ENCODE results near the gene TLR6.

The TLR6 gene

GRCh38 chr4:38876636-38877035 is 20.0 kb upstream of the TLR6 start:
- Mint-ChIP-seq H3K36me3 (no peaks in the 10 kb centered on the region), H3K9me3 (no peaks in the 10 kb centered on the region), H3K27ac (no peak overlapping the region), H3K4me3 (no peak overlapping the region), H3K4me1 (no peaks in the 10 kb centered on the region), H3K27me3 (peaks cover 8% of the 10 kb centered on the region)
- DNase-seq: no peak
- CTCF ChIA-PET: interaction anchor here (0.6 to 2.4 kb wide), 3 partner anchors 15 to 117 kb away, joined by 3 to 5 read pairs (median 3); no protein-coding TSS in a partner anchor

- Mint-ChIP-seq H3K27me3 (peaks cover 20% of the 10 kb centered on the region), H3K9me3 (no peaks in the 10 kb centered on the region), H3K27ac (no peak overlapping the region), H3K4me3 (no peak overlapping the region), H3K4me1 (peaks cover 17% of the 10 kb centered on the region), H3K36me3 (no peaks in the 10 kb centered on the region)
- DNase-seq: no peak
- CTCF ChIA-PET: interaction anchor here (0.7 to 2.2 kb wide), 6 partner anchors 13 to 114 kb away, joined by 3 to 7 read pairs (median 4); no protein-coding TSS in a partner anchor
These were observed 16.8 kb upstream of the TLR6 start for GRCh38 chr4:38873290-38873944.

DNA sequence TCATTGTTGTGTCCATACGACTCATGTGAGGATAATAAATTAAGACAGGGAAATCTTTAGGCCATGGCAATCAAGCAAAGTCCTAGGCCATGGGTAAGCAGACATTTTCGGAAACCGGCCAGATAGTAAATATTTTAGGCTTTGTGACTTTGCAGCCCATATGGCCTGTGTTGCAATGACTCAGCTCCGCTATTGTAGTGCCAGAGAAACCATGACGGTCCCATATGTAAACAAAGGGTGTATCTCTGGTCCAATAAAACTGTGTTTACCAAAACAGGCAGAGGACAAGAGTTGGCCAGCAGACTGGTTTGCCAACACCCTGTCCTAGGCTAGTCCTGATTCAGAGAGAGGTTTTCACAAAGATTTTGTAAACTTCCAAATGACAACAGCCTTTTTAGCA is 16.0 kb upstream of the TLR6 start:
- H3K4me3 Mint-ChIP-seq: no peak overlapping the region
- peaks cover 20% of the 10 kb centered on the region for H3K4me1 Mint-ChIP-seq
- CTCF ChIA-PET: interaction anchor here (0.7 to 2.2 kb wide), 2 partner anchors 12 to 113 kb away, joined by 3 to 7 read pairs; no protein-coding TSS in a partner anchor
- no peaks in the 10 kb centered on the region for H3K9me3 Mint-ChIP-seq
- DNase-seq: no peak
- H3K27me3 Mint-ChIP-seq: peaks cover 26% of the 10 kb centered on the region
- no peaks in the 10 kb centered on the region for H3K36me3 Mint-ChIP-seq
- H3K27ac Mint-ChIP-seq: no peak overlapping the region

- Mint-ChIP-seq H3K9me3 (no peaks in the 10 kb centered on the region), H3K36me3 (no peaks in the 10 kb centered on the region), H3K27ac (no peak overlapping the region), H3K27me3 (peaks cover 26% of the 10 kb centered on the region), H3K4me3 (no peak overlapping the region), H3K4me1 (peaks cover 25% of the 10 kb centered on the region)
- CTCF ChIA-PET: interaction anchor here (1.0 to 2.5 kb wide), 4 partner anchors 11 to 113 kb away, joined by 3 to 12 read pairs (median 4); no protein-coding TSS in a partner anchor
- DNase-seq: no peak
These were observed 15.0 kb upstream of the TLR6 start for GRCh38 chr4:38871593-38871992.

GRCh38 chr4:38870098-38870808 is 13.6 kb upstream of the TLR6 start:
- no peaks in the 10 kb centered on the region for H3K9me3 Mint-ChIP-seq
- peaks cover 23% of the 10 kb centered on the region for H3K27me3 Mint-ChIP-seq
- no peak for DNase-seq
- no peak overlapping the region for H3K27ac Mint-ChIP-seq
- H3K4me1 Mint-ChIP-seq: peaks cover 33% of the 10 kb centered on the region
- H3K36me3 Mint-ChIP-seq: no peaks in the 10 kb centered on the region
- no peak overlapping the region for H3K4me3 Mint-ChIP-seq
- CTCF ChIA-PET: interaction anchor here (0.8 to 2.5 kb wide), 2 partner anchors 9 to 140 kb away, joined by 3 to 12 read pairs; no protein-coding TSS in a partner anchor

- H3K27ac Mint-ChIP-seq: no peak overlapping the region
- CTCF ChIA-PET: interaction anchor here (2.5 kb wide), 1 partner anchor 9 kb away, joined by 12 read pairs; no protein-coding TSS in a partner anchor
- DNase-seq: no peak
These were observed 12.9 kb upstream of the TLR6 start for GRCh38 chr4:38869511-38869910.

DNA sequence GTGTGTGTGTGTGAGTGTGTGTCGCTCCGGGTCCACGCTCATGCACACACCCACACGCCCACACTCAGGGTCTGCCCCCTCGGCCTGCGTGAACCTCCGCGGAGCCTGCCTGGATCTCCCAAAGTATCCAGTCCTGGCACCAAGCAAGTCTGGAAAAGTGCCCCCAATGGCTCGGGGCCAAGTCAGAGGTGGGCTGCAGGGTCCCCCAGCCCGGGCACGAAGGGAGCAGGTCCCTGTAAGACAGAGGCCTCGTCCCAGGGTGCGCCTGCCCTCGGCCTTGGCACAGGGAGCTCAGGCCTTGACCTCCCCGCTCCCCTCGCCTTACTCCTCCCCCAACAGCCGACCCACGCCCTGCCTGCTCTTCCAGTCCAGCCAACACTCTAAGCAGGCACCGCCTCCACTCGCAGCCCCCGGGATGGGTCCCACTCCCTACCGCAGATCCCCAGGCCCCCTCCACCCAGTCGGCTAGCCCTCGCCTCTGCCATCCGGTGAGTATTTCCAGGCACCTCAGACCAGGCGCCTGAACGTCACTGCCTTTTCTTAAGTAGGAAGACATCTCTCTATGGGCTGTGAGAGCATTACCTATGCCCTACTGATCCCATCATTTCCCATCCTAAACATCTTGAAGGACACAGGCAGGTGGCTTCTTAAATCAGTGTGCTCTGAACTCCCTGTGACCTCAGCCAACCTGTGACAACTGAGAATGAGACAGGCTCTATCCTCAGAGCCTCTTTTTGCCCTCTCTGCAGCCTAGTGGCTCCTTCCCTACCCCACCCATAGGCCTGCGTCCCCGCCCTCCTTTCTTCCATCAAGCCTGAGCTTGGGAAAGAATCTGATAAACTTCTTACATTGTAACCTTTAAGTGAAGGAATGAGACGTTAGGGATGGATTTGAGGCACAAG is 11.7 kb upstream of the TLR6 start:
- H3K27me3 Mint-ChIP-seq: peaks cover 23% of the 10 kb centered on the region
- H3K36me3 Mint-ChIP-seq: no peaks in the 10 kb centered on the region
- H3K4me1 Mint-ChIP-seq: peaks cover 34% of the 10 kb centered on the region
- no peaks in the 10 kb centered on the region for H3K9me3 Mint-ChIP-seq
- H3K27ac Mint-ChIP-seq: no peak overlapping the region
- no peak for DNase-seq
- CTCF ChIA-PET: interaction anchor here (1.1 kb wide), 1 partner anchor 19 kb away, joined by 3 read pairs; no protein-coding TSS in a partner anchor
- peak overlapping the region; percentile 72 for H3K4me3 Mint-ChIP-seq

More at GRCh38 chr4:38869511-38869910, 12.9 kb upstream of the TLR6 start:
- Mint-ChIP-seq H3K4me1 (peaks cover 34% of the 10 kb centered on the region), H3K36me3 (no peaks in the 10 kb centered on the region), H3K9me3 (no peaks in the 10 kb centered on the region), H3K27me3 (peaks cover 20% of the 10 kb centered on the region), H3K4me3 (no peak overlapping the region)

DNA sequence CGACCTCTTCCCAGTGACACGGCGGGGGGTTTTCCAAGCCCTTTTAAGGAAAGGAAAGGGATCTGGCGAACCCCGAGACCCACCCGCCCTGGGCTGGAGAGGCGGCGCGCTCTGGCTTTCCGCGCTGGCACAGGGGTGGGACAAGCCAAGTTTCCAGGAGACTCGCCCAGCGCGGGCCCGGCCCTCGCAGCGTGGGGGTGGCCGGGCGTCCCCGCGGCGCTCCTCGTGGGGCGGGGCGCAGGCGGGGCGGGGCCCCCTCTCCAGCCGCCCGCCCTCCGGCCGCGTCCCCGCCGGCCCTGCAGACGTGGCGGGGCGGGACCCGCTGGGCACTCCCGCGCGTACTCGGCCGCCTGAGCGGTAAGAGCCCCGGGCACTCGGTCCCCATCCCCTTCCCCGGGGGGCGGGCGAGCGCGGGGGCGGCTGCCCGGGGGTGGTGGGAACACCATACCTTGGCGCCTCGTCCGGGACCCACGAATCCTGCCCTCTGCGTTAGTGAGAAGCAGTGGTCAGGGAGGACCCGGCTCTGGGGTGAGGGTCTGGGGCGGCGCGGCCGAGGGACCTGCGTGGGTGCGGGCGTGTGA is 11.0 kb upstream of the TLR6 start, which contains the start of gene FAM114A1:
FAM114A1 (plus strand) TSS at position 329 of the 581 bp plus-strand sequence. CDS start 10,273 bp downstream, outside the sequence.
- DNase-seq: peak; percentile 57
- H3K4me3 Mint-ChIP-seq: peak within 1 kb of the TSS; percentile 74
- H3K36me3 Mint-ChIP-seq: no peaks in the 10 kb centered on the region

GRCh38 chr4:38866973-38867477 is 10.4 kb upstream of the TLR6 start:
- no peaks in the 10 kb centered on the region for H3K36me3 Mint-ChIP-seq
- peaks cover 34% of the 10 kb centered on the region for H3K4me1 Mint-ChIP-seq
- H3K9me3 Mint-ChIP-seq: no peaks in the 10 kb centered on the region
- no peak overlapping the region for H3K27ac Mint-ChIP-seq
- peak overlapping the region; percentile 74 for H3K4me3 Mint-ChIP-seq
- peaks cover 27% of the 10 kb centered on the region for H3K27me3 Mint-ChIP-seq
- CTCF ChIA-PET: interaction anchor here (1.5 to 1.7 kb wide), 2 partner anchors 11 to 107 kb away, joined by 4 to 7 read pairs; partner anchors contain the start of gene TLR6
- no peak for DNase-seq

More for the DNA sequence above, 11.0 kb upstream of the TLR6 start, which contains the start of gene FAM114A1:
- CTCF ChIA-PET: interaction anchor here (1.1 to 1.7 kb wide), 2 partner anchors 20 to 107 kb away, joined by 3 to 7 read pairs; no protein-coding TSS in a partner anchor
- Mint-ChIP-seq H3K27me3 (peaks cover 27% of the 10 kb centered on the region), H3K27ac (no peak within 1 kb of the TSS), H3K4me1 (peaks cover 34% of the 10 kb centered on the region), H3K9me3 (no peaks in the 10 kb centered on the region)

- Mint-ChIP-seq H3K27me3 (peaks cover 31% of the 10 kb centered on the region), H3K27ac (no peak overlapping the region), H3K36me3 (no peaks in the 10 kb centered on the region), H3K9me3 (no peaks in the 10 kb centered on the region), H3K4me3 (no peak overlapping the region), H3K4me1 (peaks cover 50% of the 10 kb centered on the region)
- CTCF ChIA-PET: interaction anchor here (1.5 to 1.8 kb wide), 2 partner anchors 9 to 106 kb away, joined by 4 to 6 read pairs; partner anchors contain the start of gene TLR6
- no peak for DNase-seq
These were observed 8.8 kb upstream of the TLR6 start for GRCh38 chr4:38865445-38865844.

- Mint-ChIP-seq H3K27me3 (peaks cover 17% of the 10 kb centered on the region), H3K4me1 (peaks cover 50% of the 10 kb centered on the region), H3K4me3 (no peak overlapping the region), H3K27ac (no peak overlapping the region), H3K36me3 (no peaks in the 10 kb centered on the region), H3K9me3 (no peaks in the 10 kb centered on the region)
- CTCF ChIA-PET: interaction anchor here (0.8 to 5.6 kb wide), 7 partner anchors 9 to 681 kb away, joined by 3 to 121 read pairs (median 9); partner anchors contain the start of genes TLR1 and TLR10
- DNase-seq: no peak
These were observed 5.2 kb upstream of the TLR6 start for GRCh38 chr4:38861791-38862190.

GRCh38 chr4:38860788-38861424 is 4.3 kb upstream of the TLR6 start:
- CTCF ChIA-PET: interaction anchor here (0.6 to 5.6 kb wide), 35 partner anchors 10 to 781 kb away, joined by 3 to 121 read pairs (median 4); partner anchors contain the start of genes TLR1 and TLR10
- H3K36me3 Mint-ChIP-seq: no peaks in the 10 kb centered on the region
- no peaks in the 10 kb centered on the region for H3K9me3 Mint-ChIP-seq
- H3K4me3 Mint-ChIP-seq: no peak overlapping the region
- peak; percentile 68 for DNase-seq
- peaks cover 17% of the 10 kb centered on the region for H3K27me3 Mint-ChIP-seq
- H3K4me1 Mint-ChIP-seq: peaks cover 56% of the 10 kb centered on the region
- no peak overlapping the region for H3K27ac Mint-ChIP-seq
